ENCODE results near the gene DPP9. TPM values are rescaled to one million over a fixed set of nuclear protein-coding genes. Genes with fewer than 3 reads are reported as not detected.

The DPP9 gene
- total RNA-seq, 1 experiment from 2014 or later, result 46.4 TPM

DNA sequence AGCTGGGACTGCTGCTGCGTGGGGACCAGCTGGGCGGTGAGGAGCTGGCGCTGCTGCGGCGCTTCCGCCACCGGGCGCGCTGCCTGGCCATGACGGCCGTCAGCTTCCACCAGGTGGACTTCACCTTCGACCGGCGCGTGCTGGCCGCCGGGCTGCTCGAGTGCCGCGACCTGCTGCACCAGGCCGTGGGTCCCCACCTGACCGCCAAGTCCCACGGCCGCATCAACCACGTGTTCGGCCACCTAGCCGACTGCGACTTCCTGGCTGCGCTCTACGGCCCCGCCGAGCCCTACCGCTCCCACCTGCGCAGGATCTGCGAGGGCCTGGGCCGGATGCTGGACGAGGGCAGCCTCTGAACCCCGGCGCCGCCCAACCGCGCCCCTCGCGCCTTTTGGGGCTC lies 71.6 kb downstream of the DPP9 start:
- peaks cover 5 to 15% of the 10 kb centered on the region in 2 experiments; a peak in 3 of 4 replicates for H3K4me1 Mint-ChIP-seq
- H3K36me3 Mint-ChIP-seq (ENCODE audit: insufficient read depth in 1 of 3, low read depth in 3 of 3), result peaks cover 3 to 11% (median 5%) of the 10 kb centered on the region in 3 experiments; a peak in 4 of 7 replicates
- H3K9me3 Mint-ChIP-seq, result no peaks in the 10 kb centered on the region
- Histone ChIP-seq H2BK12ac (ENCODE audit: insufficient read length, low read depth, low read length) (no peak overlapping the region), H3K4me2 (ENCODE audit: insufficient read depth, insufficient read length, low read length) (no peak overlapping the region), H3K18ac (ENCODE audit: insufficient read length, low read depth, low read length) (no peak overlapping the region), H3K79me1 (ENCODE audit: insufficient read depth, low read depth, low read length, poor library complexity, severe bottlenecking) (no peaks in the 10 kb centered on the region), H2BK5ac (ENCODE audit: insufficient read length, low read length) (no peak overlapping the region), H3K9ac (ENCODE audit: extremely low read depth, insufficient read length, low read length) (no peak overlapping the region), H3K4me1 (ENCODE audit: insufficient read depth, low read length) (no peaks in the 10 kb centered on the region), H3K27me3 (ENCODE audit: insufficient read depth, low read length) (no peaks in the 10 kb centered on the region), H3K14ac (ENCODE audit: insufficient read depth, low read length) (no peak overlapping the region), H4K8ac (replicated peaks; ENCODE audit: insufficient read length, low read depth, low read length) (no peak overlapping the region), H3K4ac (ENCODE audit: low read depth, low read length) (no peak overlapping the region), H4K5ac (ENCODE audit: insufficient read length, low read depth, low read length) (no peak overlapping the region), H3T11ph (ENCODE audit: low read length) (no peak overlapping the region), H2BK120ac (ENCODE audit: low read depth, low read length, poor library complexity, severe bottlenecking) (no peak overlapping the region), H2AFZ (ENCODE audit: low read length) (no peak overlapping the region), H3K79me2 (ENCODE audit: insufficient read depth, low read length) (no peaks in the 10 kb centered on the region), H3K23me2 (ENCODE audit: insufficient read length, low read depth, low read length, poor library complexity, severe bottlenecking) (no peaks in the 10 kb centered on the region), H3K23ac (ENCODE audit: insufficient read length, low read depth, low read length) (no peak overlapping the region), H4K91ac (ENCODE audit: insufficient read length, low read depth, low read length) (no peak overlapping the region), H2AK5ac (ENCODE audit: insufficient read length, low read length) (no peak overlapping the region), H3K9me3 (ENCODE audit: control insufficient read depth, low read depth, low read length) (no peaks in the 10 kb centered on the region), H2BK15ac (ENCODE audit: low read depth, low read length) (no peak overlapping the region), H4K20me1 (ENCODE audit: control insufficient read depth, insufficient read depth, insufficient read length) (no peaks in the 10 kb centered on the region), H2BK20ac (ENCODE audit: low read depth, low read length, poor library complexity, severe bottlenecking) (no peak overlapping the region), H3K56ac (ENCODE audit: insufficient read length, low read depth, low read length) (no peak overlapping the region), H3K27ac (ENCODE audit: insufficient read length, low read depth, low read length) (no peak overlapping the region)
- no peak overlapping the region for H3K27ac Mint-ChIP-seq
- H3K27me3 Mint-ChIP-seq (ENCODE audit: low read depth), result no peaks in the 10 kb centered on the region
- no peak overlapping the region for H3K4me3 Mint-ChIP-seq
- no peak for DNase-seq
- TF ChIP-seq CTCF (conservative IDR thresholded peaks at IDR 0.05), result no peak
- no CpG with 5 or more reads among the region's 44 CpGs for WGBS (ENCODE audit: extremely low coverage, insufficient read length, low lambda C conversion rate)
